Measurements from ENCODE around the gene CACNA1B. TPM values are rescaled to one million over a fixed set of nuclear protein-coding genes. Genes with fewer than 3 reads are reported as not detected.

Gene CACNA1B
- polyA plus RNA-seq, 1 experiment, result 0.01 TPM

GRCh38 chr9:138040446-138041430, 163.2 kb downstream of the CACNA1B start:
- Histone ChIP-seq H3K27me3 (ENCODE audit: control insufficient read depth, insufficient read depth, low read length) (no peaks in the 10 kb centered on the region), H3K4me3 (ENCODE audit: low read depth, low read length) (no peak overlapping the region), H3K36me3 (ENCODE audit: control insufficient read depth, insufficient read depth, low read length) (no peaks in the 10 kb centered on the region)
- CTCF ChIA-PET, result interaction anchor here (0.6 to 0.7 kb wide), 2 partner anchors 47 to 64 kb away, joined by 3 read pairs; no protein-coding TSS in a partner anchor
- TF ChIP-seq CTCF (IDR thresholded peaks at IDR 0.05; ENCODE audit: insufficient read depth, low read depth, low read length), result no peak
- POLR2A ChIA-PET, result no interaction called here
- no peak for DNase-seq (ENCODE audit: low read depth)

- Histone ChIP-seq H3K4me3 (ENCODE audit: low read depth, low read length) (no peak overlapping the region), H3K27me3 (ENCODE audit: control insufficient read depth, insufficient read depth, low read length) (no peaks in the 10 kb centered on the region), H3K36me3 (ENCODE audit: control insufficient read depth, insufficient read depth, low read length) (no peaks in the 10 kb centered on the region)
- no peak for TF ChIP-seq CTCF (IDR thresholded peaks at IDR 0.05; ENCODE audit: insufficient read depth, low read depth, low read length)
- no peak for DNase-seq (ENCODE audit: low read depth)
- ChIA-PET POLR2A (no interaction called here), CTCF (no interaction called here)
These were observed 164.6 kb downstream of the CACNA1B start for GRCh38 chr9:138042146-138042545.

GRCh38 chr9:138042640-138043039, 165.1 kb downstream of the CACNA1B start:
- no peak overlapping the region for H3K4me3 ChIP-seq (ENCODE audit: low read depth, low read length)
- no peak for TF ChIP-seq CTCF (IDR thresholded peaks at IDR 0.05; ENCODE audit: insufficient read depth, low read depth, low read length)
- ChIA-PET POLR2A (no interaction called here), CTCF (no interaction called here)
- no peaks in the 10 kb centered on the region for H3K36me3 ChIP-seq (ENCODE audit: control insufficient read depth, insufficient read depth, low read length)
- no peaks in the 10 kb centered on the region for H3K27me3 ChIP-seq (ENCODE audit: control insufficient read depth, insufficient read depth, low read length)
- DNase-seq (ENCODE audit: low read depth), result no peak

GRCh38 chr9:138043061-138043410, 165.5 kb downstream of the CACNA1B start:
- no peak for TF ChIP-seq CTCF (IDR thresholded peaks at IDR 0.05; ENCODE audit: insufficient read depth, low read depth, low read length)
- POLR2A ChIA-PET, result no interaction called here
- Histone ChIP-seq H3K27me3 (ENCODE audit: control insufficient read depth, insufficient read depth, low read length) (no peaks in the 10 kb centered on the region), H3K4me3 (ENCODE audit: low read depth, low read length) (no peak overlapping the region), H3K36me3 (ENCODE audit: control insufficient read depth, insufficient read depth, low read length) (no peaks in the 10 kb centered on the region)
- CTCF ChIA-PET, result no interaction called here
- no peak for DNase-seq (ENCODE audit: low read depth)

- ChIA-PET CTCF (no interaction called here), POLR2A (no interaction called here)
- no peak overlapping the region for H3K4me3 ChIP-seq (ENCODE audit: low read depth, low read length)
- H3K27me3 ChIP-seq (ENCODE audit: control insufficient read depth, insufficient read depth, low read length), result no peaks in the 10 kb centered on the region
- no peaks in the 10 kb centered on the region for H3K36me3 ChIP-seq (ENCODE audit: control insufficient read depth, insufficient read depth, low read length)
- no peak for DNase-seq (ENCODE audit: low read depth)
- TF ChIP-seq CTCF (IDR thresholded peaks at IDR 0.05; ENCODE audit: insufficient read depth, low read depth, low read length), result no peak
These were observed 166.1 kb downstream of the CACNA1B start for GRCh38 chr9:138043411-138044345.
